HG03045 (cell line): ENCODE data around the gene GNPTG.
A peak's percentile ranks its signal among the peaks of the same experiment; 100 is the strongest.

Experiments
- ATAC-seq: cut with Tn5 transposase; IDR thresholded peaks from one replicate; pipeline ENCODE4 v1.9.1; 2021; ENCODE audit warnings: mild to moderate bottlenecking, moderate library complexity; ENCODE audit not compliant: unreplicated experiment

Gene GNPTG

GRCh38 chr16:1392826-1393225 is 41.1 kb downstream of the GNPTG start:
- no peak for ATAC-seq

GRCh38 chr16:1393613-1394176 is 42.0 kb downstream of the GNPTG start:
- no peak for ATAC-seq

- ATAC-seq = no peak
Measured at GRCh38 chr16:1394367-1394951, 42.7 kb downstream of the GNPTG start.

GRCh38 chr16:1395444-1396031 is 43.8 kb downstream of the GNPTG start:
- no peak for ATAC-seq

GRCh38 chr16:1397779-1398178 is 46.0 kb downstream of the GNPTG start:
- ATAC-seq = no peak

- ATAC-seq = no peak
Measured at GRCh38 chr16:1398351-1398750, 46.6 kb downstream of the GNPTG start.

DNA sequence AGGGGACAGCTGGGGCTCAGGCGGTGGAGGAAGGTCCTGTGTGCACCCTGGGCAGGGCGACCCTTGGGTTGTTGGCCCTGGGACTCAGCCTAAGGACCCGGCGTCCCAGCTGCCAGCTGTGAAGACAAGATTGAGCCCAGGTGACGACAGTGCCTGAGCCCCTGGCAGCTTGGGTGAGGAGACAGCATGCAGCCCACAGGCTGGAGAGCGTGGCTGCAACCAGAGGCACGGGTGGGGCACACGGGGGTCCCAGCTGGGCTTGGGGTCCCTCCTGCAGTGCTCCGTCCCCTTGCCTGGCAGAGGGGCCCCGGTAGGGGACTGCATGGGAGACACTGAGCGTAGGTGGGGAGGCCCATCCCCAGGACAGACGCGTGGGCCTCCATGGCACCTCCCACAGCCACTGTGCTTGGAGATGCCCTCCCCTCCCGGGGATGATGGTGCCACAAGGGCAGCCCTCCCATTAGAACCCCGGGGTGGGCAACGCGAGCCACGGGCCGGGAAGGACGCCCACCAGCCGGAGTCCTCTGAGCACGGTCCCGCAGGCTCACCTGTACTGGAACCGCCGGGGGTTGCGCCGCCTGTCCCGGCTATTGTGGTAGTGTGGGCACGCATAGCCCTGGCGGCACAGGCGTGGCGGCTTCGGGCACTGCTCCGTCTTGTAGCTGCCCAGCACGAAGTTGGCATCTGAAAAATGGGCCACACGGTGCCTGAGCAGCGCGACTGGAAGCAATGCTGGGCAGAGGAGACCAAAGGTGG is 47.3 kb downstream of the GNPTG start:
- no peak for ATAC-seq

GRCh38 chr16:1401061-1401757 is 49.5 kb downstream of the GNPTG start:
- no peak for ATAC-seq

DNA sequence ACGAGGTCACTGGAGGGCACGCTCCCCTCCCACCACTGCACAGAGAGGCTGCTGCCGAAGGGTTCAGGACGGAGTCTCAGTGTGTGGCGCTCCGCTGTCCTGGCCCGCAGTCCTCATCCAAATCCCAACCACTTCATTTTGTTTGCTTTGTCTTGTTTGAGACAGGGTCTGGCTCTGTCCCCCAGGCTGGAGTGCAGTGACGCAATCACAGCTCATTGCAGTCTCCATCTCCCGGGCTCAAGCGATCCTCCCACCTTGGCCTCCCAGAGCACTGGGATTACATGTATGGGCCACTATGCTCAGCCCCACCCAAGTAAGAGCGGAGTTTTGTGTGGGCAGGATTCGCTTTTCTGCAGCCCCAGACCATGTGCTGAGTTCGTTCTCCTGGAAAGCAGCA is 50.0 kb downstream of the GNPTG start:
- no peak for ATAC-seq

- ATAC-seq = no peak
Measured at GRCh38 chr16:1403036-1403435, 51.3 kb downstream of the GNPTG start.

DNA sequence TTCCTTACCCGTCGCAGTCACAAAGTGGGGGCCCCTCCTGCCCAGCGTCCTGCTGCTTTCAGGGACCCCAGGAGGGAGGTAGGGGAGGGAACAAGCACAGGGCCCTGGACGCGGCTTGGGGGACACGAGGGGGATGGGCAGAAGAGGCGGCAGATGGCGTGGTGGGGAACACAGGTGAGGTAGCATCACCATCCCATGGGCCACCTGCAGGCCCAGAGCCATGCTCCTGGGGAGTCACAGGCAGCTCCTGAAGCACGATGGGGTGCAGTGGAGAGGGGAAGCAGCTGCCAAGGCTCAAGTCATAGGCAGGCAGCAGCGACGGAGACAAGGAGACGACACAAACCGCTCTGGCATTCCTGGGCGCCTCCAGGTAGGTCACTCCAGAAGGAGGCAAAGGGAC is 52.0 kb downstream of the GNPTG start:
- ATAC-seq = no peak

GRCh38 chr16:1407753-1408152 is 56.0 kb downstream of the GNPTG start:
- ATAC-seq = peak; percentile 7

DNA sequence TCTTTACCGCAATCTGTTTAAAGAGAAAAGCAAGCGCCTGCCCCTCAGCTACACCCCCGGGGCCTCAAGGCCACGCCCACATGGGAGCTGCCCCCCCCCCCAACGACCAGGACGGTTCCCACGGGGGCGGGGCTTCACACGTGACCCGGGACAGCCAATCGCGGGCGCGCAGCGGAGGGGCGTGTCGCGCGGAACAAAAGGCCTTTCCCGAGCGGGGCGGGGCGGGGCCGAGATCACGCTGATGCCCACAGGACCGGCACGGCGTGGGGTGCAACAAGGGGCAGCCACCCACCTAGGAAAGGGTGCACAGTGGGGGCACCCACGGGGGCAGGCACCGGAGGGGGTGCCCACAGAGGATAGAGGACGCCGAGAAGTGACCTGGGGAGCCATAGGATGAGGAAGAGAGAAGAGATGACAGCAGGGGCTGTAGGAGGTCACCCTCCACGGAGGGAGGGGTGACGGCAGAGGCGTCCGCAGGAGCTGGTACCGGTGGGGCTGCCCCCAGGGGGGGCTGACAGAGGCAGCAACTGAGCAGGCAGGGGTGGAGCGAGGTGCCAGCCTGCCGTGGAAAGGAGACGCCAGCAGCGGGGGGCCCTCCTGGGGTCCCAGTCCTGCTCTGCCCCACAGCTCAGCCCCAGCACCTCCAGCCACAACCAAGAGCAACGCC is 56.6 kb downstream of the GNPTG start:
- ATAC-seq = peak; percentile 79

GRCh38 chr16:1412847-1413246 is 61.1 kb downstream of the GNPTG start:
- ATAC-seq = no peak
